CD4-positive, alpha-beta T cell treated with Interleukin-6 for 4 hours (primary cell): ENCODE data around the gene WASHC2A.
A peak's percentile ranks its signal among the peaks of the same experiment; 100 is the strongest.
"Not testable (repeated sequence)": the region's sequence is repeated elsewhere in the genome, so short reads cannot be mapped to it uniquely, and the experiment has no call there.

Experiments used
- DNase-seq: peaks from one replicate; pipeline ENCODE4 v3.0.0-alpha.2; 2020; ENCODE audit warnings: mixed read lengths

The WASHC2A gene, protein sequence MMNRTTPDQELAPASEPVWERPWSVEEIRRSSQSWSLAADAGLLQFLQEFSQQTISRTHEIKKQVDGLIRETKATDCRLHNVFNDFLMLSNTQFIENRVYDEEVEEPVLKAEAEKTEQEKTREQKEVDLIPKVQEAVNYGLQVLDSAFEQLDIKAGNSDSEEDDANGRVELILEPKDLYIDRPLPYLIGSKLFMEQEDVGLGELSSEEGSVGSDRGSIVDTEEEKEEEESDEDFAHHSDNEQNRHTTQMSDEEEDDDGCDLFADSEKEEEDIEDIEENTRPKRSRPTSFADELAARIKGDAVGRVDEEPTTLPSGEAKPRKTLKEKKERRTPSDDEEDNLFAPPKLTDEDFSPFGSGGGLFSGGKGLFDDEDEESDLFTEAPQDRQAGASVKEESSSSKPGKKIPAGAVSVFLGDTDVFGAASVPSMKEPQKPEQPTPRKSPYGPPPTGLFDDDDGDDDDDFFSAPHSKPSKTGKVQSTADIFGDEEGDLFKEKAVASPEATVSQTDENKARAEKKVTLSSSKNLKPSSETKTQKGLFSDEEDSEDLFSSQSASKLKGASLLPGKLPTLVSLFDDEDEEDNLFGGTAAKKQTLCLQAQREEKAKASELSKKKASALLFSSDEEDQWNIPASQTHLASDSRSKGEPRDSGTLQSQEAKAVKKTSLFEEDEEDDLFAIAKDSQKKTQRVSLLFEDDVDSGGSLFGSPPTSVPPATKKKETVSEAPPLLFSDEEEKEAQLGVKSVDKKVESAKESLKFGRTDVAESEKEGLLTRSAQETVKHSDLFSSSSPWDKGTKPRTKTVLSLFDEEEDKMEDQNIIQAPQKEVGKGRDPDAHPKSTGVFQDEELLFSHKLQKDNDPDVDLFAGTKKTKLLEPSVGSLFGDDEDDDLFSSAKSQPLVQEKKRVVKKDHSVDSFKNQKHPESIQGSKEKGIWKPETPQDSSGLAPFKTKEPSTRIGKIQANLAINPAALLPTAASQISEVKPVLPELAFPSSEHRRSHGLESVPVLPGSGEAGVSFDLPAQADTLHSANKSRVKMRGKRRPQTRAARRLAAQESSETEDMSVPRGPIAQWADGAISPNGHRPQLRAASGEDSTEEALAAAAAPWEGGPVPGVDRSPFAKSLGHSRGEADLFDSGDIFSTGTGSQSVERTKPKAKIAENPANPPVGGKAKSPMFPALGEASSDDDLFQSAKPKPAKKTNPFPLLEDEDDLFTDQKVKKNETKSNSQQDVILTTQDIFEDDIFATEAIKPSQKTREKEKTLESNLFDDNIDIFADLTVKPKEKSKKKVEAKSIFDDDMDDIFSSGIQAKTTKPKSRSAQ (N-terminal part only)

DNA sequence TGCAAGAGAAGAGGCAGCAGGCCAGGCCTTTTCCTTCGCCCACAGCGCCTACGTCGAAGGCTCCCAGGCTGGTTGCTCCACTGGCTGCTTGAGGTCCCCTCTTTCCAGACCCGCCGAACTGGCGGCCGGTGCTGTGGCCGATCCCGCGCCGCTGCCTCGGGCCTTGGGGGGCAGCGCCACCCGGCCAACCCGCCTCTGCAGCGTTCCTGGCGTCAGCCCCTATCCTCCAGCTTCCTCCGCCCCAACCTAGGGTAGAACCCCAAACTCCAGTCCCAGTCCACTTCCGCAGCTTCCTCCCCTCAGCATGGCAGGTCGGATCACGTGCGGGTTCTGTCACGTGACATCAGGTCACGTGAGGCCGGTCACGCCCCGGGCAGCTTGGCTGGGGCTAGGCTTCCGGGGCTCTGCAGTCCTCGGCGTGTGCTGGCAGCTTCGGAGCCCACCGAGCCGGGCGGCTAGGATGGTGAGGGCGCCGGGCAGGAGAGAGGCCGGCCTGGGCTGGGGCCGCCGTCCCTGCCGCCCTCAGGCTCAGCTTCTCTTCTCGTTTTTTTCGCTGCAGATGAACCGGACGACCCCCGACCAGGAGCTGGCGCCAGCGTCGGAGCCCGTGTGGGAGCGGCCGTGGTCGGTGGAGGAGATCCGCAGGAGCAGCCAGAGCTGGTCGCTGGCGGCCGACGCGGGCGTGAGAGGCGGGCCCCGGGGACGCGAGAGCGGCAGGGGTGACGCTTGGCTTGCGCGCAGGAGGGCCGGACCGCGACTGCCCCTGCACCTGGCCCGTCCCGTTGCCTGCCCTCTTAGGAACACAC is at the start of gene WASHC2A:
Gene WASHC2A, plus strand, starts transcription at position 409 of the 806 bp plus-strand sequence. Its CDS starts 52 bp downstream, at position 461.
- peak; percentile 82 for DNase-seq

DNA sequence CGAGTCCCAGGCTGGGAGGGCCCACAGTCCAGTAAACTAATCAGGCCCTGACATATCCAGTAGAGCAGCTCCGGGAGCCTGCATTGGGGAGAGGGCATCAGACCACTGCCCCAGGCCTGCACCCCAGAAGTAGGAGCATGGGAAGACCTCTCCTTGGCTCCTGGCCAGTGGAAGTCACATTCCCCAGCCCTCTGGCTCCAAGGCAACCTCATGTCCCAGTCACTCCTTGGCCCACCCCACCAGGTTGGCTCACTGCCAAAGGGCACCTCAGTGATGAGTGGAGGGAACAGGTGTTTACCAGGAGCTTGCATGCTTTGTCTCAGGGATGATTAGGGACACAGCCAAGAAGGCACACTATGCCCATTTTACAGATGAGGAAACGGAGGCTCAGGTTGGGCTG is 48.5 kb upstream of the WASHC2A start:
- DNase-seq, result not testable (repeated sequence)

GRCh38 chr10:50020451-50021024 is 47.2 kb upstream of the WASHC2A start:
- DNase-seq, result not testable (repeated sequence)

DNA sequence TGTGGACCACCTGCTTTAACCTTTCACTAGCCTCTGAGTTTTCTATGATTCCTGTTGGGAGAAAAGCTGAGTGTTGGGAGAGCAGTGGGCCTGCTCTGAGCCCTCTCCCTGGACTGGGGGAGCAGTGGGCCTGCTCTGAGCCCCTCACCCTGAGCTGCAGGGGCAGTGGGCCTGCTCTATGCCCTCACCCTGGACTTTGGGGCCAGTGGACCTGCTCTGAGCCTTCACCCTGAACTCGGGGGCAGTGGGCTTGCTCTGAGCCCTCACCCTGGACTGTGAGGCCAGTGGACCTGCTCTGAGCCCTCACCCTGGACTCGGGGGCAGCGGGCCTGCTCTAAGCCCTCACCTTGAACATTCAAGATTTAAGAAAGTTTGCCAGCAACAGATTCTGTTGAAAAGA is 46.1 kb upstream of the WASHC2A start:
- no peak for DNase-seq

DNA sequence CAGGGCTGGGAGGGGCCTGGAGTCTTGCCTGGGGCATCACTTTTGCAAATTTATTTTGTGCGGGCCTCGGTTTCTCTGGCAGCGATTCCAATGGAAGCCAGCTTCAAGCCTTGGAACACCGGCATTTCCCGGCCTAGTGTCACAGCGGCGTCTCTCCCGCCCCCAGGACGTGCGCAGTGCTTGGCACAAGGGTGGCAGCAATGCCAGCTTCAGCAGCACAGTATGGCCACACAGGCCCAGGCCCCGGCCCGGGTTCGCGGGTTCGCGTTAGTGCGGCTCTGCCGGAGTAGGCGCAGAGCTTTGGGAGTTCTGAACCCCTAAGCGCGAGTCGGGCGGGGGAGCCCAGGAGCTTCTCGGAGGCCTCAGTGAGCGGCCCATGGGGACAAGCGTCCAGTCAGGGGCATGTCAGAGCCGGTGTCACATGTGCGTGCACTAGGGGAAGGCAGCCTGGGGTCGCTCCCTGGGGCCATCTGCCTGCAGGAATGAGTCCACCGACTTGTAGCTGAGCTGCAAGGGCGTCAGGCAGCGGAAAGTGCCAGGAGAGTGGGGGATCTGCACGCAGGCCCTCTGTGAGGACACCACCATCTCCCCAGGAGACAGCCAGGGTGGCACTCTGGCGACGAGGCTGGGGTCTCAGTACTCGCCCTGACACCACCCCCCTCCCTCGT is 42.9 kb upstream of the WASHC2A start:
- not testable (repeated sequence) for DNase-seq

DNA sequence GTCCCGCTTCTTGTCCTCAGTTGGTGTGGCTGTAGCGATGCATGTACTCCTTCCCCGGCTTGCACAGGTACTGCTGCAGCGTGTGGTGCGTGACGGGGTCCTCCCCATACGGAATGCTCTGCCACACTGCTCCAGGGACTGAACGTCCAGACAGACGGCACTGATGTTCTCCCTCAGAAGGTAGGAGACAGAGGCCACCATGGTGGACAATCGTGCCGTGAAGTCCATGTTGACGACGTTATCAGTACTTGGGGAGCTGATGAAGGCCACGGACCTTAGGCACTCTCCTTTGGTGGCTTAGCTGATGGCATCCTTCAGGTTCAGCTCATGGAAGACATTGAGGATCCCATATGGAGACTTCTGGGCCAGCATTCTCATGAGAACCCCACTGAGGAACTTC is 42.1 kb upstream of the WASHC2A start:
- DNase-seq, result no peak

DNA sequence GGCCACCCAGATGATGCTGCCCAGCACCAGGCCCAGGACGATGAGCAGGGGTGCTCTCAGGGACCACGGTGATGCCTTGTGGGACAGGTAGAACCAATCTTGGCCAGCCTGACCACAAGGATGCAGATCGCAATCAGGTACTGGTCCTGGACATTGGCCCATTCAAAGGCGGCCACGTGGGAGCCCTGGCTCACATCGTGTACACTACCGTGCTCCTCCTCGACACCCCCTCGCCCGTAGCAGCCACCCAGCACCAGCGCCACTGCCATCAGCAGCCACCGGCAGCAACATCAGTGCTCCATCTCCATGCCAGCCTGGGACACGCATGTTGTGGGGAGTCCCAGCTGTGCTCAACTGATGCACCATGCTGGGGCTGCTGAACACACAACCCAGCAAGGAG is 40.6 kb upstream of the WASHC2A start:
- DNase-seq, result no peak

DNA sequence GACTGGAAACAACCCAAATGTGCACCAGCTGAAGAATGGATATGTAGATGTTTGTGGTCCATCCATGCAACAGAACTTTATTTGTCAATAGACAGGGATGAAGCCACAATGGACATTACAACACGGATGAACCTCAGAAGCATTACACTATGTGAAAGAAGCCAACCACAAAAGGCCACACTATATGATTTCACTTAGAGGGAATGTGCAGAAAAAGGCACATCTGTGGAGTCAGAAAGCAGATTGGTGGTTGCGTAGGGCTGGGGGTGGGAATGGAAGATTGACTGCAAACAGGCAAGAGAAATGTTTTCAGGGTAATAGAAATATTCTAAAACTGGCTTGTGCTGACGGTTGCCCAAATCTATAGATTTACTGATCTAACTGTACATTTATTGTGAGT is 34.3 kb upstream of the WASHC2A start:
- DNase-seq, result no peak

GRCh38 chr10:50035337-50035736 is 32.4 kb upstream of the WASHC2A start:
- DNase-seq, result not testable (repeated sequence)

DNA sequence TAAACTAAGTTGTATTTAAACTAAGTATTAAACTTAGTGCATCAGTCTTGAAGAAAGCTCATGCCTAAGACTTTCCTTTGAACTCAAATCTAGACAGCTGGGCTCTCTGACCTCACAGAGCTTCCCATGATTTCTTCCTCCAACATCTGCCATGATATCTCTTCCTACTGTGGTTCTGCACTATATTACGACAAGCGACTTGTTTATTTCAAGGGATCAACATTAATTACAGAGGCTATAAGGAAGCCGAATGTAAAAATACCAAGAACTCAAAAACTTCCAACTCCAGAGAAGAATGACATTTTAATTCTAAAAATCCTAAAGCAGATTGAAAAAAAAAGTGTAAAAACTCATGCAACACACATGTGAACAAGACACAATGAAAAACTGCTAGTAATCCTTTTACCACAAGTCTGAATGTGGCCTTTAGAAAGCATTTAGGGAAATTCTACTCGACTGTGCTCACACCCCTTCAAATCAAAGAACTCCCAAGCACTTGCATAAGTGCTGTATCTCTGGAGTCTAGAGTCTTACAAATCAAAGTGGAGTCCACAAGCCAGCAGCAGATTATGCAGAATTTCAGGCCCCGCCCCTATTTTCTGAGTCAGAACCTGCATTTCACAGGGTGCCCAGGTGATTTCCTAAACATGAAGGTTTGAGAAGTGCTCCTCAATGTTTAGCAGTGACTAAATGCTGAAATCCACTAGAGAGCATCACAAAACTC is 22.7 kb upstream of the WASHC2A start:
- no peak for DNase-seq

DNA sequence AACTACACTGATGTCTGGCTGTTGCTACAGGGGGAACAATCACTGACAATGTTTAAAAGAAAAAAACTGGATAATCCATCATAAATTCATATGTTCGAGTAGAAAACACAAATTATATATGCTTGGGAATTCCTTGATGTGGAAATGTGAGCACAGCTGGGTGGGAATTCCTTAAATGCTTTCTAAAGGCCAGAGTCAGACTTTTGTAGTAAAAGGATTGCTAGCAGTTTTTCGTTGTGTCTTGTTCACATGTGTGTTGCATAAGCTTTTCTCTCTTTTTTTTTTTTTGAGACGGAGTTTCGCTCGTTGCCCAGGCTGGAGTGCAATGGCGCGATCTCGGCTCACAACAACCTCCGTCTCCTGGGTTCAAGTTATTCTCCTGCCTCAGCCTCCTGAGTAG is 21.3 kb upstream of the WASHC2A start:
- not testable (repeated sequence) for DNase-seq

GRCh38 chr10:50047594-50047993 is 20.2 kb upstream of the WASHC2A start:
- not testable (repeated sequence) for DNase-seq

DNA sequence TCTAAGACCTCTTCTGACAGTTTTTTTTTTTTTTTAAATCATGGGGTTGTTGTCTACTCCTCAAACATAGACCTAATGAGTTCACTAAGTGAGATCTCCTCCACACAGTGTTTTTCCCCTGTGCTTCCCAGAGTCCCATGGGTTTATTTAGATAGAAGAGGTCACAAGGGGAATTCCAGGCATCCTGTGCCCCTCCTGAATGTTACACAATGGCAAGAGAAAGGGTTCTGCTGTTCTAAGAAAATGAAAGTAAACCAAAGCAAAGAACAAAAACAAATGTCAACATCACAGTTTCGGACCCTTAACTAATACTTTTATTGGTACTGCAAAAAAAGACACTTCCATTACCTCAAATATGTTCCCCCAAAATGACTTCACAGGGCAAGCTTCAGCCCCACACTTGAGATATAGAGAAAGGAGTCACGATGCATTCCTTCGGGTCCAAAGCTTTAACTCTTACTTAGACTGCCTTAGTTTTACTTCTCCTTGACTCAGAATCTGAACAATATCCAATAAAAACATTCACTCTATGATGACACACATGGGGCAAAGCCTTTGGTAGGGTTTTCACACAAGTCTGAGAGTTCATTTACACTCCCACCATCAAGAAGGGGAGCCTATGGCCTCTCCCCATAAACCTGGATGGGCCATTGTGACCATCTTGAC is 15.6 kb upstream of the WASHC2A start:
- not testable (repeated sequence) for DNase-seq

- DNase-seq, result not testable (repeated sequence)
Observed at GRCh38 chr10:50052778-50053376, 14.9 kb upstream of the WASHC2A start.

GRCh38 chr10:50055494-50056292 is 12.1 kb upstream of the WASHC2A start:
- DNase-seq, result not testable (repeated sequence)

GRCh38 chr10:50056654-50057053 is 11.1 kb upstream of the WASHC2A start:
- not testable (repeated sequence) for DNase-seq

DNA sequence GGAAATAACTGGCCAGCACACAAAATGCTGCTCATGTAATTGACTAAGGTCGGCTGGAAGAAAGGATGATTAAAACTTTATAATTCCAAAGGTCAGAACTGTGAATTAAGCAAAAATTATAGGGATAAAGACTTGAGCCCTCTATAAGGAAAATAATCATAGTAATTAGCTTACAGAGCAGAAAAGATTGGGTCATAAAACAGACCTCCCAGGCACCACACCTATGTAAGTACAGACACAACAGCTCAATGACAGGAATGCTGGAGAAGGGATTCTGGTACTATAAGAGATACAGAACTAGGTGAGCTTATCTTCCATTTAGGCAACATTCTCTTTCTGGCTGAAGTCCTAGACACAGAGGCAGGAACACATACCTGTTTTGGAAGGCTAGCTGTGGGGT is 9.0 kb upstream of the WASHC2A start:
- DNase-seq, result not testable (repeated sequence)

DNA sequence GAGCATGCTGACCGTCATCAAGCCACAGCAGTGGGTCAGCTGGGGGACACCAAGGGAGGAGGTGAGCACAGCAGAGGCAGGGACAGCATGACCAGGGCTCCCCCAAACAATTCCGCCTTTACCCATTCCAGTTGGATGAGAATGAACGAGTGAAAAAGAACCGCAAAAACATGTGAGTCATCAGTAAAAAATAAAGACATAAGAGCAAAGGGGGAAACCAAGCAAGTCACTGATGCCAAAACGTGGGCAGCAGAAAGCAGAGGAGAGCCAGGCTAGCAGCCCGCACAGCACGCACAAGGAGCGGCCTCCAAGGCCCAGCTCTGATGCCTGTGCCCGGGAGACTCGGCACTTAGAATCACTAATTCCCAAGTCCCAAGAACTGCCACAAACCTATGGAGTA is 7.8 kb upstream of the WASHC2A start:
- DNase-seq, result not testable (repeated sequence)
